Natural killer cell (primary cell): Measurements from ENCODE around the gene DOLK. TPM values are rescaled to one million over a fixed set of nuclear protein-coding genes. Genes with fewer than 3 reads are reported as not detected.

Source experiments
- ATAC-seq, 3 donors: fragments of 150-1000 bp in 2 of 3; fragments of 200-7000 bp in 1 of 3; cut with Tn5 transposase; 1 replicate in 1 of 3; 2 replicates in 2 of 3; pipeline ENCODE4 v1.10.0; 2021; ENCODE audit warnings: mild to moderate bottlenecking in 2 of 3, moderate library complexity in 2 of 3
- DNase-seq, 2 donors: peaks; one replicate each; pipeline versions ENCODE4 v3.0.0 to v3.0.0-alpha.2; 2013 to 2021; ENCODE audit warnings: mixed read lengths in 1 of 2
- H3K27ac ChIP-seq: one replicate; pipeline ENCODE4 v1.5.1; 2013; ENCODE audit warnings: mild to moderate bottlenecking, low read length
- H3K27me3 ChIP-seq: one replicate; pipeline ENCODE4 v1.6.1; 2013; ENCODE audit warnings: low read length; ENCODE audit not compliant: control insufficient read depth, insufficient read depth
- H3K36me3 ChIP-seq: one replicate; pipeline ENCODE4 v1.6.1; 2013; ENCODE audit warnings: low read length; ENCODE audit not compliant: control insufficient read depth, insufficient read depth
- H3K4me1 ChIP-seq: one replicate; pipeline ENCODE4 v1.6.1; 2013; ENCODE audit warnings: low read length; ENCODE audit not compliant: control insufficient read depth, insufficient read depth
- H3K4me3 ChIP-seq: one replicate; pipeline ENCODE4 v1.5.1; 2013; ENCODE audit warnings: low read length
- H3K9me3 ChIP-seq: one replicate; pipeline ENCODE4 v1.6.1; 2013; ENCODE audit warnings: low read length; ENCODE audit not compliant: control insufficient read depth, insufficient read depth
- H3K27ac Mint-ChIP-seq, 2 donors: one replicate each; pipeline ENCODE4 v1.8.0; 2022; ENCODE audit warnings: mild to moderate bottlenecking in 2 of 2, mixed read lengths in 2 of 2, moderate library complexity in 1 of 2
- H3K27me3 Mint-ChIP-seq, 2 donors: one replicate each; pipeline ENCODE4 v1.8.0; 2022; ENCODE audit warnings: low read depth in 2 of 2, mixed read lengths in 2 of 2
- H3K36me3 Mint-ChIP-seq: one replicate; pipeline ENCODE4 v1.8.0; 2022; ENCODE audit warnings: mixed read lengths
- H3K4me1 Mint-ChIP-seq, 2 donors: one replicate each; pipeline ENCODE4 v1.8.0; 2022; ENCODE audit warnings: mixed read lengths in 2 of 2
- H3K4me3 Mint-ChIP-seq: one replicate; pipeline ENCODE4 v1.8.0; 2022; ENCODE audit warnings: mild to moderate bottlenecking, moderate library complexity, mixed read lengths
- H3K9me3 Mint-ChIP-seq, 2 donors: one replicate each; pipeline ENCODE4 v1.8.0; 2022; ENCODE audit warnings: mixed read lengths in 2 of 2
- WGBS: methylation state at CpG from one replicate; pipeline ENCODE4 v1.1.7; 2013; ENCODE audit warnings: missing lambda C conversion rate; ENCODE audit not compliant: insufficient coverage; 5-methylcytosine and 5-hydroxymethylcytosine counted together
- intact Hi-C: fragments of 100-400 bp; cut with micrococcal nuclease; formaldehyde crosslinking; loops from one replicate; pipeline ENCODE4 v1.14.2; 2022
- total RNA-seq, 4 donors: library from RNA; stranded (reverse); fragments of 120-200 nt in 1 of 4; gene quantifications; one replicate each; pipeline versions ENCODE4 v1.2.3 to v1.2.4, GENCODE V29; 2013 to 2022
- TF ChIP-seq, protein P1 (sequence below): fragments of 200-600 bp; IDR thresholded peaks from one replicate; pipeline ENCODE4 v1.8.0; 2022; ENCODE audit warnings: antibody characterized with exemption

The DOLK gene
- total RNA-seq, 3 donors from 2014 or later (not counting 1 experiment from before 2014, with no cell fraction given) = 4.8 to 8.9 (median 6.7) TPM

GRCh38 chr9:128937310-128938165 lies 9.9 kb downstream of the DOLK start:
- Histone ChIP-seq H3K36me3 (no peaks in the 10 kb centered on the region), H3K4me1 (no peaks in the 10 kb centered on the region), H3K27me3 (no peaks in the 10 kb centered on the region), H3K4me3 (no peak overlapping the region), H3K9me3 (no peaks in the 10 kb centered on the region), H3K27ac (no peak overlapping the region)
- no peaks in the 10 kb centered on the region for H3K27me3 Mint-ChIP-seq
- no peak overlapping the region for H3K4me3 Mint-ChIP-seq
- ATAC-seq (no peak), DNase-seq (no peak)
- intact Hi-C loops = no loop called here
- no peaks in the 10 kb centered on the region for H3K9me3 Mint-ChIP-seq
- TF ChIP-seq, protein P1, sequence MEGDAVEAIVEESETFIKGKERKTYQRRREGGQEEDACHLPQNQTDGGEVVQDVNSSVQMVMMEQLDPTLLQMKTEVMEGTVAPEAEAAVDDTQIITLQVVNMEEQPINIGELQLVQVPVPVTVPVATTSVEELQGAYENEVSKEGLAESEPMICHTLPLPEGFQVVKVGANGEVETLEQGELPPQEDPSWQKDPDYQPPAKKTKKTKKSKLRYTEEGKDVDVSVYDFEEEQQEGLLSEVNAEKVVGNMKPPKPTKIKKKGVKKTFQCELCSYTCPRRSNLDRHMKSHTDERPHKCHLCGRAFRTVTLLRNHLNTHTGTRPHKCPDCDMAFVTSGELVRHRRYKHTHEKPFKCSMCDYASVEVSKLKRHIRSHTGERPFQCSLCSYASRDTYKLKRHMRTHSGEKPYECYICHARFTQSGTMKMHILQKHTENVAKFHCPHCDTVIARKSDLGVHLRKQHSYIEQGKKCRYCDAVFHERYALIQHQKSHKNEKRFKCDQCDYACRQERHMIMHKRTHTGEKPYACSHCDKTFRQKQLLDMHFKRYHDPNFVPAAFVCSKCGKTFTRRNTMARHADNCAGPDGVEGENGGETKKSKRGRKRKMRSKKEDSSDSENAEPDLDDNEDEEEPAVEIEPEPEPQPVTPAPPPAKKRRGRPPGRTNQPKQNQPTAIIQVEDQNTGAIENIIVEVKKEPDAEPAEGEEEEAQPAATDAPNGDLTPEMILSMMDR = no peak
- 97% methylated on average over 9 of the region's 9 CpGs for WGBS
- H3K4me1 Mint-ChIP-seq = no peaks in the 10 kb centered on the region
- H3K27ac Mint-ChIP-seq = no peak overlapping the region
- H3K36me3 Mint-ChIP-seq = no peaks in the 10 kb centered on the region

GRCh38 chr9:128936171-128936865 lies 11.1 kb downstream of the DOLK start:
- ATAC-seq = no peak
- H3K27ac Mint-ChIP-seq = no peak overlapping the region
- TF ChIP-seq, protein P1 = no peak
- no peaks in the 10 kb centered on the region for H3K27me3 Mint-ChIP-seq
- no peaks in the 10 kb centered on the region for H3K36me3 Mint-ChIP-seq
- no peaks in the 10 kb centered on the region for H3K9me3 Mint-ChIP-seq
- Histone ChIP-seq H3K27me3 (no peaks in the 10 kb centered on the region), H3K4me1 (no peaks in the 10 kb centered on the region), H3K9me3 (no peaks in the 10 kb centered on the region), H3K36me3 (no peaks in the 10 kb centered on the region), H3K4me3 (no peak overlapping the region), H3K27ac (no peak overlapping the region)
- intact Hi-C loops = no loop called here
- H3K4me3 Mint-ChIP-seq = no peak overlapping the region
- no peak for DNase-seq
- no peaks in the 10 kb centered on the region for H3K4me1 Mint-ChIP-seq
- WGBS = 94% methylated on average over 11 of the region's 11 CpGs

DNA sequence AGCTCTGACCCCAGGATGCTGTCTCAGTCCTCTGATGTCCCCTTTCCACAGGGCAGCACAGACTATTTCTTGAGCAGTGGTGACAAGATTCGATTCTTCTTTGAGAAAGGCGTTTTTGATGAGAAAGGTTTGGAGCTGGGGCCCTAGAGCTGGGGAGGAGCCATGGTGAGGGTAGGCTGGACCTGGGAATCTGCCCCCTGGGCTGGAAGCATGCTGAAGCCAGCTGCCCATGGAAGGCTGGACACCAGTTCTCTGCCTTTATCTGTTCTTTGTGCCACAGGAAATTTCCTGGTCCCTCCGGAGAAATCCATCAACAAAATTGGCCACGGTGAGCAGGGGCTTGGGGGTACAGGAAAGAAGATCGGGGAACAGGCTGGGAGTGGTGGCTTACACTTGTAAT lies 13.7 kb downstream of the DOLK start:
- DNase-seq (no peak), ATAC-seq (no peak)
- TF ChIP-seq, protein P1 = no peak
- Mint-ChIP-seq H3K9me3 (no peaks in the 10 kb centered on the region), H3K27me3 (no peaks in the 10 kb centered on the region), H3K27ac (no peak overlapping the region), H3K4me1 (no peaks in the 10 kb centered on the region), H3K36me3 (no peaks in the 10 kb centered on the region), H3K4me3 (no peak overlapping the region)
- no peaks in the 10 kb centered on the region for H3K36me3 ChIP-seq
- no peaks in the 10 kb centered on the region for H3K9me3 ChIP-seq
- no peaks in the 10 kb centered on the region for H3K4me1 ChIP-seq
- no peak overlapping the region for H3K4me3 ChIP-seq
- no peak overlapping the region for H3K27ac ChIP-seq
- no peaks in the 10 kb centered on the region for H3K27me3 ChIP-seq
- intact Hi-C loops = no loop called here
- WGBS = 94% methylated on average over 5 of the region's 5 CpGs
